ENCODE measurements around the gene HLA-G.
A peak's percentile ranks its signal among the peaks of the same experiment; 100 is the strongest.

Gene HLA-G

DNA sequence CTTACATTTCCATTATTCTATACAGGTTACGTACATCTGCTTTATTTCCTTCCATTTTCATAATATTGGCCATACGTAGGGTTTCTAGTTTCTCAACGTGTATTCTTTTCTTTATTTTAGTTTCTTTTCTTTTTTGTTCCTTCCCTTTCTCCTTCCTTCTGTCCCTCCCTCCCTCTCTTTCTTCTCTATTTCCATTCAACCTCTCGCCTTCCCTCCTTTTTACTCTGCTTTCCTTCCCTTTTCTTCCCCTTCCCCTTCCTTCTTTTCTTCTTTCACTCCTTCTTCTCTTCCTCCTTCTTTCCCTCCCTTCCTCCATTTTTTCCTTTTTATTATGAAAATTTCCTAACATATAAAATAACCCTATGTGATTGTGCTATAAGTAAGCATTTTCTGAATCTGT lies 8.7 kb upstream of the HLA-G start:
- no peak for DNase-seq

DNA sequence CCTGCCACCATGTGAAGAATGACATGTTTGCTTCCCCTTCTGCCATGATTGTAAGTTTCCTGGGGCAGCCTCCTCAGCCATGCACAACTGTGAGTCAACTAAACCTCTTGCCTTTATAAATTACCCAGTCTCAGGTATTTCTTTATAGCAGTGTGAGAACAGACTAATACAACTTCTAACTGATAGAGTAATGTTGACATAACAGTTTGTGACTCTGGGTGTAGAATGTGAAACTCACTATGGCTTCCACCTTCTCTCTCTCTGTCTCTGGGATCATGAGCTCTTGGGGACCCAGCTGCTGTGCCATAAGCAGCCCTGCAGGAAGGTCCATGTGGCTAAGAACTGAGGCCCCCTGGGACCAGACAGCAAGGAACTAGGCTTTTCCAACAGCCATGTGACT lies 3.5 kb upstream of the HLA-G start:
- DNase-seq, result no peak

DNA sequence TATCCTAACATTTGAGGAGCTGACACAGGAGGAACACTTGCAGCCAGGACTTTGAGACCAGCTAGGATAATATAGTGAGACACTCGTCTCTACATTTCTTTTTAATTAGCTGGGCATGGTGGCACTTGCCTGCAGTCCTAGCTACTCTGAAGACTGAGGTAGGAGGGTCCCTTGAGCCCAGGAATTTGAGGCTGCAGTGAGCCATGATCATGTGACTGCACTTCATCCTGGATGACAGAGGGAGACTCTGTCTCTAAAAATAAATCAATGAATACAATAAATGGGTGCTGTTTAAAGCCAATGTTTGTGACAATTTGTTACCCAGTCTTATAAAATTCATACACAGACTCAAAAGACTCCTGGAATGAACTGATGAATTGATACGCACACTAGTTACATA lies 1.8 kb upstream of the HLA-G start:
- no peak for DNase-seq

DNA sequence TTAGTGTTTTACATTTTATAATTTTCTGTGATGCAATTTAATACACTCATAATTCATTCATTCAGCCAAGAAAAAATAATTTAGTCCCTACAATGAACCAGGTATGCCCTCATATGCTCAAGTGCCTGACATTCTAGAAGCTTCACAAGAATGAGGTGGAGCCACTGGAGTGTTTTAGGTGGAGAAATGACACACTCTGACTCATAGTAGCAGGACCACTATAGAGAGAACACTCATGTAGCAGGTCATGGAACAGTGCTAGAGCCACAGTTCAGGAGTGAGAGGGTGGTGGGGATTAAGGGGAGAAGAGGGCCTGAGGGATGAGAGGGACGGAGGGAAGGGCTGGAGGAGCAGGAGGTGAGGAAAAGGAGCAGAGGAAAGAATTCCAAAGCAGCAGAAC lies 1.4 kb upstream of the HLA-G start:
- DNase-seq, result no peak

DNA sequence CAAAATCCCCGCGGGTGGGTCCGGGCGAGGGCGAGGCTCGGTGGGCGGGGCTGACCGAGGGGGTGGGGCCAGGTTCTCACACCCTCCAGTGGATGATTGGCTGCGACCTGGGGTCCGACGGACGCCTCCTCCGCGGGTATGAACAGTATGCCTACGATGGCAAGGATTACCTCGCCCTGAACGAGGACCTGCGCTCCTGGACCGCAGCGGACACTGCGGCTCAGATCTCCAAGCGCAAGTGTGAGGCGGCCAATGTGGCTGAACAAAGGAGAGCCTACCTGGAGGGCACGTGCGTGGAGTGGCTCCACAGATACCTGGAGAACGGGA lies 809 bp downstream of the HLA-G start:
- peak; percentile 20 for DNase-seq

DNA sequence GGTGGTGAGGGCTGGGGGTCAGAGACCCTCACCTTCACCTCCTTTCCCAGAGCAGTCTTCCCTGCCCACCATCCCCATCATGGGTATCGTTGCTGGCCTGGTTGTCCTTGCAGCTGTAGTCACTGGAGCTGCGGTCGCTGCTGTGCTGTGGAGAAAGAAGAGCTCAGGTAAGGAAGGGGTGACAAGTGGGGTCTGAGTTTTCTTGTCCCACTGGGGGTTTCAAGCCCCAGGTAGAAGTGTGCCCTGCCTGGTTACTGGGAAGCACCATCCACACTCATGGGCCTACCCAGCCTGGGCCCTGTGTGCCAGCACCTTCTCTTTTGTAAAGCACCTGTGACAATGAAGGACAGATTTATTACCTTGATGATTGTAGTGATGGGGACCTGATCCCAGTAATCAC lies 2.1 kb downstream of the HLA-G start:
- no peak for DNase-seq

DNA sequence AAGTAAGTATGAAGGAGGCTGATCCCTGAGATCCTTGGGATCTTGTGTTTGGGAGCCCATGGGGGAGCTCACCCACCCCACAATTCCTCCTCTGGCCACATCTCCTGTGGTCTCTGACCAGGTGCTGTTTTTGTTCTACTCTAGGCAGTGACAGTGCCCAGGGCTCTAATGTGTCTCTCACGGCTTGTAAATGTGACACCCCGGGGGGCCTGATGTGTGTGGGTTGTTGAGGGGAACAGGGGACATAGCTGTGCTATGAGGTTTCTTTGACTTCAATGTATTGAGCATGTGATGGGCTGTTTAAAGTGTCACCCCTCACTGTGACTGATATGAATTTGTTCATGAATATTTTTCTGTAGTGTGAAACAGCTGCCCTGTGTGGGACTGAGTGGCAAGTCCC lies 2.8 kb downstream of the HLA-G start:
- DNase-seq, result no peak

DNA sequence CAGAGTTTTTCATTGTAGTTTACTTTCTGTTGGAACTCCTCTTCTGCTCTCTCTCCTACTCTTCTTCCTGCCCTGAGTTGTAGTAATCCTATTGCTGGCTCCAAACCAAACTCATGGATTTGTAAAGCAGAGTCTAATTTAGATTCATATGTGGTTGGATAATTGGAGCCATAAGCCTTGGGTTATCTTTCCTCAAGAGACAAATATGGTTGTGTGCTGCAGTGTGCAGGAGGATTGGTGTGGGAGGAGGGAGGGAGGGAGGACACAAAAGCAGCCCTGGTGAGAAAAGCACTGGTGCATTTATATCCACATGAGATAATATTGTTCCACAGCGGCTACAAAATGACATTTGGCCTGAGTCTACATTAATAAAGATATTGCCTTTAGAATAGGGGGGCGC lies 4.2 kb downstream of the HLA-G start:
- DNase-seq, result no peak

DNA sequence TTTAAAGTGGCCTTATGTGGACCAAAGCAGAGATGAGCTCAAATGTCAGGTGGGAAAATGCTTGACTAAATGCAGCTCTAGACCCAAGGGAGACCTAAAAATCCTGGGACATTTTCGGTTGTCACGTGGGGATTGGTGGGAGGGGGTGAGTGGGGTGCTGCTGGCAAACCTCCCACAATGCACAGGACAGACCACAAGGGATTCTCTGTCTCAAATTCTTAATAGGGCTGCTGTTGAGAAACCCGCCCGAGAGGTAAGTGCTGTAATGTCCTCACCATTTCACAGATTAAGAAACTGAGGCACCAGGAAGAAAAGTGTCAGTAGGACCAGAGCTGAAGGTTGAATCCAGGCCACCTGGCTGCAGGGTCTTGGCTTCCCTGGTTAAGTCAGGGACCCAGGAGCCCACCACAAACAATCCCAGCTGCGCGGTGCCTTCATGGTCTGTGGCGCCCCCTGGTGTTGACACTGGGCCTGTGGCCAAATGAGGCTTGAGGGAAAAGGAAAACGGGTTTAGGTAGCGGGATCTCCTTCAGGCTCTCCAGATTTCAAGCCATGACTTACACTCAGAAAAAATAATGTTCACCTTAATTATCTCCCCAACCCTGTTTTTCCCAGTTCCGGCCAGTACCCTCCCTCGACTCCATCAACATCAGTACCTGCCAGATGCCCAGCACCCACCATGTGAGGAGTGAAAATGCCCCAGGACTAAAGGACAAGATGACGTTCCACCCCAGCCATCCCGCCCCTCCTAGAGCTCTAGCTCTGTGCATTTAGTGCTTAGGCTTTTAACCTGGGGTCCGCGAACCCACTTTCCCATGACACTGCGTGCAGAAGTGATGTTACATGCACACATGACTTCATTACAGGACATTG lies 7.2 kb downstream of the HLA-G start:
- DNase-seq, result peak; percentile 39

DNA sequence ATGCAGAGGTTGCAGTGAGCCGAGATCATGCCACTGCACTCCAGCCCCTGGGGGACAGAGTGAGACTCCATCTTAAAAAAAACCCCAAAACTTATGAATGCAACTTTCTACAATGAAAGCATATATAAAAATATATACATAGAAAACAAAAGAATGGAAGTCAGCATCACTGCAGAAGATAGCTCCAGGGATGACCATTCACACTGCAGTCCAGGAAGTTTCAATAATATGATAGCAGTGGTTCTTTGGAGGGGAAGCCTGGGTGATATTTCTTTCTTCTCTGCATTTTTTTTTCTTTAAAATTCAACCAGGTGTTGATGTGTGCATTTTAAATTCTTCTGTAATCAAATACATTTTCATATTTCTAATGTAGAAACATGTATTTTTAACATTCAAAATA lies 12.3 kb downstream of the HLA-G start:
- DNase-seq, result no peak

DNA sequence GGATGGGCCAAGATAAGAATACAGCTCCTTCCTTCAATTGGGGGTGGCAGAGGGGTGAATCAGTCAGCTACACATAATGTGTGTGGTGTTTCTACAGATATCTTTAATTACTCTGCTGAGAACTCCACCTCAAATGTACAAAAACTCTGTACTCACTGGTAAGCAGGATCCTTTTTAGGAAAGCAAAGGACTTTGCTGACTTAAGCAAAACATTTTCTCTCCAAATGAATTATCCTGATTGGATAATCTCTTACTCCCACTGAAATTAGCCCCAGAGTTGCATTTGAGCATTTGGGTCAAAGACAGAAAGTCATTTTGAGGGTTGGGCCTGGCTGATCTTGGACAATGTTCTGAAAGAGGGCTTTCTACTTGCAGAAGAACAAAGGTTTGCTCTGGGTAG lies 13.4 kb downstream of the HLA-G start:
- no peak for DNase-seq

DNA sequence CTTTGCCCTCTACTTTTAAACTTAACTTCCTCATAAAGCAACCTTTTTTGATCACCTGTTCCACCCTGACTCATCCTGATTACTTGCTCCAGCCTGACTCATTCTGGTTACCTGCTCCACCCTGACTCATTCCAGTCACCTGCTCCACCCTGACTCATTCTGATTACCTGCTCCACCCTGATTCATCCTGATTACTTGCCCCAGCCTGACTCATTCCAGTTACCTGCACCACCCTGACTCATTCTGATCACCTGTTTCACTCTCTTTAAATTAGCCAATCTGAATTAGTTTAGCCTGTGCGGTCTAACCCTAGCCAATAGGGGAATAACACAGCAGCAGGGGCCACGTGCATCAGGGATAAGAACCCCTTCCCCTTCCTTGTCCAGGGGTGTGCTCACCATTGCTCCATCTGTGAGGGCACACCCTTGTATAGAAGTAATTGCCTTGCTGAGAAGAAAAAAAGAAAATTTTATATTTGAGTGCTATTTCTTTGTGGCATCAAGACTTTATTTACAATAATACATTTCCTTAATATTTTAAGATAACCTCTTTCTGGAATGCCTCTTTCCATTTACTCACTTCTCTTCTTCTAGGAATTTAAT lies 17.9 kb downstream of the HLA-G start:
- peak; percentile 77 for DNase-seq

DNA sequence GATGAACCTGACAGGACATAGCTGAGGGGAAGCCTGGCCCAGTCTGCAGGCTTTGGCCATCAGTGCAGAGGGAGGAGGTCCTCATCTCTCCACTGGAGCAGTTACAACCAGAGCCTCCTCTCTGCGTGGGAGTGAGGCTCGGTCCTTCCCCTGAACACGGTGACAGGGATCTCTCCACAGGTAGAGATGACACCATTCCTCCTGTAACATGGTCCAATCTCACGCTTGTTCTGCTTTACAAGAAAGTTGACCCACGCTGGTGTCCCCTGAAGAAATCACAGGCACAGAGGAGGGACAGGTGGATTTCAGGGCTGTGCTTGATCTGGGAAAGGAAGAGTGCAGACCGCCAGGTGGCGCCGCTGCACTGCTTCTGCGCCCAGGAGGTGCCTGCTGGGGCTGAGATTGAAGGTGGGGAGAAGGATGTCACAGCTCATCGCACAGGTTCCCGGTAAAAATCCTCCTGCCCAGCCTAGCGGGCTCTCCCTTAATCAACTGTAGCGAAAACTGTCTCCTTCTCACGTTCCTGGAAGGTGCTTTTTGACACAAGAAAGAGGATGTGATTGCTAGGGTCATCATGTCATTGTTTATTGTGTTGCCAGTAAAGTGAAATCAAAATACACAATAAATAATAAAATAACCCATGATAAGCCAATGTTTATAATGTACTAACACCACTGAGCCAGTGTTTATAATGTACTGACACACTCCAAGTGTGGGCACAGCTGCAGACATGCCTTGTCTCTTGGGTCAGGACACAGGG lies 20.4 kb downstream of the HLA-G start:
- peak; percentile 81 for DNase-seq

DNA sequence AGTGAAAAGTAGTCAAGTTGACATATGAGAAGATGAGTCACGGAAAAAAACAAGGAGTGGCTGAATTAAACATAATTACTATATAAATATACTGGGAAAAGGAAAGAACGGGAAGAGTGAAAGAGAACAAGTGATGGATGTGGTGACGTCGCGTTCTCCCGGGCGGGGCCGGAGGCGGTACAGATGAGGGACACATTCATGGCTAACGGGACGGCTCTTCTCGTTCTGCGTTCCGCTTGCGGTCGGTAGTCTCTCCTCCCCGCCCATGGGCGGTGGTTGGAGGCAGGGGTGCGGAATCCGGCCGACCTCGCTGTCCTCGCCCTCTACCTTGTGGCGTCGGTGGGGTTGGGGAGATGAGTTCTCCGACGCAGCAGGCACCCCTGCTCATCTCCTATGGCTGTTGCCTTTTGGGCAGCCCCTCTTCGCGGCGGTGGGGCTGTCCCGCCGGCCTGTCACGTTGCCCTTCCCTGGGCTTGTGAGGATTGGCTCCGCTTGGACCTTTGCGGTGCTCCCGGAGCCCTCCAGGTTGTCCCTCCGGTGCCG lies 22.5 kb downstream of the HLA-G start:
- no peak for DNase-seq

DNA sequence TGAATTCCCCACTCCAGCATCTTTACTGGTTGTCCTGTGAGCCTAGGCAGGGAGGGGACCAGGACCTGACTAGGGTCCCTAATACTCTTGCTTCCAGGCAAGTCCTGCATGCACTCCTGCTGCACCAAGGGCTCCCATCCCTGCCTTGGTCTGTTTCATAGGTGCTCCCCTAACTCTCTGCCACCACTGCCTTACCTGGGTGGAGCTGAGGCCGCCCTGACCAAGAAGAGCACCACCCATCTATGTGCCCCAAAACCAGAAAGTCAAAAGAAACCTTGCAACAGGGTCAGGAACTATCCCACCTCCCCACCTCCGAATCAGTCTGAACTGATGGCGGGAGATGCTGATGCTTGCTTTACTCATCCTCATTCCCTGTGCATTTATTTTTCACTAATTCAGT lies 23.6 kb downstream of the HLA-G start:
- DNase-seq, result no peak

DNA sequence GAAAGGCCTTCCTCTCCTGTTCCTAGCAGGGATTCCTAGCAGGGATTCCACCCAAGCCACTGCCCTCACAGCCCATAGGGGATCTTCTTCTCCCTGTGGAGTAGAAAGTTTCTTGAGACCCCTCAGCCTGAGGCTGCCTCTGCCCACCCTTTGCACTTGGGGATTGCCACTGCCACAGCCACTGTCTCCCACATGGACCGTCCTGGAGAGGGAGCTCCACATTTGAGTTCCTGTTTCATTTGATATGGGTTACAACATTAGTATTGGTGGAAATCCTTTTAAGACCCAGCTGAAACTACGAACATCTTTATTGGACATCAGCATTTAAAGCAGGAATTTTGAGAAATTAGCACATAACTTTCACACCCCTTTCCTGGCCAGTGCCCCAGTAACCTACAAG lies 25.6 kb downstream of the HLA-G start:
- DNase-seq, result no peak

DNA sequence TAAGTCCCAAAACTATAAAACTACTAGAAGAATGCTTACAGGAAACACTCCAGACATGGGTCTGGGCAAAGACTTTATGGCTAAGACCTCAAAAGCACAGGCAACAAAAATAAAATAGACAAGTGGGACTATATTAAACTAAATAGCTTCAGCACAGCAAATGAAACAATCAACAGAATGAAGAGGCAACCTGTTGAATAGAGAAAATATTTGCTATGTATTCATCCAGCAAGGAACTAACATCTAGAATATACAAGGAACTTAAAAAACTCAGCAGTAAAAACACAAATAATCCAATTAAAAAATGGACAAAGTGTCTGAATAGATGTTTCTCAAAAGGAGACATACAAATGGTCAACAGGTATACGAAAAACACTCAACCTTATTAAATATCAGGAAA lies 30.4 kb downstream of the HLA-G start:
- no peak for DNase-seq

DNA sequence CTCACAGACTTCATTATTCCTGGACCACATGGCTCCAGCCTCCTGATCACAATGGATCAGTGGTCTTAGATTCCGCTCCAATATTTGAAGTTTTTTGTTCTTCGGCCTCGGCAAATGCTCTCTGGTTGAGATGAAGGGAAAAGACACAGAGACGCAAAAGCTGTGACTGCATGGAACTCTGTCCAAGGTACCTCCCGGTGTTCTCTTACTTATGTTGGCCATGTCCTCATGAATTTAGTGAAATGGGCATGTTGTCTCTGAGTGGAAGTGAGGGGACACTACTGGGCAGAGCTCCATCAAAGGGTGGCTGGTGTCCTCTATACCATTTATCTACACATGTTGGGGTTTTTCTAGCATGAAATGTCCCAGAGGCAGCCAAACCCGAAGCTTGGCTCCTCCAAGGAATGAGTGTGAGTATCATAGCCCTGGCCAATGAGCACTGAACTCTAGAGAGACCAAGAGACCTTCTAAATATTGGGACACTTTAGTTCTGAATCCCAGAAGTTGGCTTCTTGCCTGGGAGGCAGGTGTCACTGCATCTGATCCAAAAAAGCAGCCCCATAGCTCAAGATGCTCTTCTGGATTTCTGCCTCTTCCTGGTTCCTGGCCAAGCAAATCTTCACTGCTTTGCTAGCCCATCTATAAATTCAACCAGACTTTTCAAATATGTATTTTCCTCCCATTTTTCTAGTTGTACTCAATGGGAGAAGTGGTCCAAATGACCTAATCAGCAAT lies 34.1 kb downstream of the HLA-G start:
- no peak for DNase-seq

DNA sequence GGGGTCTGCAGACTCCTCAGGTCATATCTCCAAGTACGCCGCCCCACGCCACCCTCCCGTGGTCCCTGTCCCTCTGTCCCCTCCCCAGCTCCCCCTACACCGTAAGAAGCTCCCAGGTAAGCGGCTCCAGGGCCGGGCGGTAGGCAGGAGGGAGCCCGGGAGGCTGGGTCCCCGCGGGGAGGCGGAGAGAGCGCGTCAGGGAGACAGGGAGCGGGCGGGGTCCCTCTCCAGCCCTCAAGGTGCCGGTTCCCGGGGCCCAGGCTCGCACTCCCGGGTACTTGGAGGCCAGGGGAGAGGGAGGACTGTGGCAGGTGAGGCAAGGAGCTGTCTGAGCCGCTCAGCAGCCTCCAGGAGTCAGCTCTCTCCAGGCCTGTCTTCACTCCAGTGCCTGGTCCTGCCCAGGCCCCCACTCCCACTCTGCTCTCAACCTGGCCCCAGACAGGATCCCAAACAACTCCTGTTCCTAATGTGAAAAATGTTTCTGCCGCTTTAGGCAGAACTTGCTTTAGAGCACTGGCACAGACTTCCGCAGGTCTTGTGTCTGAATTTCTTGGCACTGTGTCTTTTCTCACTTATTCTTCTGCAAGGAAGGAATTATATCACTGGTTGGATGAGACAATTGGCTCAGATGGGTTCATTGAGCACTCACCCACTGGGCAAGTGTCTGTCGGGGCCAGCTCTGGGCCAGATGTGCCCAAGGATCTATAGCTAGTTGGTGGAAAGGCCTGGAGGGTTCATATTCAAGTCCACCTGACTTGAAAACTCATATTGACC lies 36.6 kb downstream of the HLA-G start:
- no peak for DNase-seq

DNA sequence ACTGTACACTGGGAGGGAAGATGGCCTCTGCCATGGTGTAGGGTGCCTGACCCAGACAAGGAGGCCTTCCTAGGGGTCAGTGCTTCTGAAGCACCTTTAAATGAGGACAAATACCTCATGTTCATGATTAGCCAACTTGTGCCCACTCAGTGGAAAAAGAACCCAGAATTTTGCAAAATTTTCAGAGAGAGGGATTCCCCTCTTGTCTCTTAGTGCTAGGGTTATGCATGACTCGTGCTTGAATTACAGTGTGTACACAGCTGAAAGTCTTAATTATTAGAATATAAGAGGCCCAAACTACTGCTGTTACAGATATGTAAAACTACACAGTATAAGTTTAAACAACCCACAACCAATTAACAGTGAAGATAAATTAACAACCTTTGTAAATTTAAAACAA lies 38.0 kb downstream of the HLA-G start:
- DNase-seq, result no peak

DNA sequence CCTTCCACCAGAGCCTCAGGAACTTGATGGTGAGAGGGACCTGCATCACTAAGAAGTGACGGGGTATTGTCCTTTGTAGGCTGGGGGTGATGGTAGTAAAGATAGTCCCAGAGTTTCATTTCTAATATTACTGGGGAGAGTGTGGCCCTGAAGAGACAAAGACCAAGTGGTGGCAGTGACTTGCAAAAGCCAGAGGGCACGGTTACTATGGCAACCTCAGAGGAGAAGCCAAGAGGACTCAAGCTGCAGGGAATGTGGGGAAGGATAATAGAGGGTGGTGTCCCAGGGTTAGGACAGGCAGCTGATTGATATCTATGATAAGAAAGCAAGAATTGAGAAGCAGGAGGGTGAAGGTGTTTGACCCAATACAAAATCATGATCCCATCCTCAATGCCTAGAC lies 42.5 kb downstream of the HLA-G start:
- DNase-seq, result no peak

DNA sequence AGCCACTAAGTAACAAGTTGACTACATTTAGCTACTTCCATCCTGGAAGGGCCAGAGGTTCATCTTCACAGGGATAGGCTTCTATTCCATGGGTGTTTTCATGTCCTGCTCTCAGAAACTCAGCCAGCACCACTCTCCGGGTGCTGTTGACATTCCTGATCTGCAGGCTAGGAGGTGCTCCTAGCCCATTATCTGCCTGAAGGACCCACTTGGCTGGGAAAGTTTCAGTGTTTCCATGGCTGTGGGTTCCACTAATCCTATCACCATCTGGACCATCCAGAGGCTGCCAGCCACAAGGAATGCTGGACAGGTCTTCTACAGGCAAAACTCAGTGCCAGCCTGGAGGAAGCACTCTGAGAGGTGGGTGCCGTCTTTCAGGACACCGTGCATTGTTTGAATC lies 45.2 kb downstream of the HLA-G start:
- no peak for DNase-seq

All from stimulated activated CD4-positive, alpha-beta T cell treated with anti-CD3 and anti-CD28 coated beads, Interleukin-1b, Interleukin-23, amount 100 ng/mL, for 48 hours (primary cell).